ENCODE measurements around the gene OLFM4.

OLFM4 gene

DNA sequence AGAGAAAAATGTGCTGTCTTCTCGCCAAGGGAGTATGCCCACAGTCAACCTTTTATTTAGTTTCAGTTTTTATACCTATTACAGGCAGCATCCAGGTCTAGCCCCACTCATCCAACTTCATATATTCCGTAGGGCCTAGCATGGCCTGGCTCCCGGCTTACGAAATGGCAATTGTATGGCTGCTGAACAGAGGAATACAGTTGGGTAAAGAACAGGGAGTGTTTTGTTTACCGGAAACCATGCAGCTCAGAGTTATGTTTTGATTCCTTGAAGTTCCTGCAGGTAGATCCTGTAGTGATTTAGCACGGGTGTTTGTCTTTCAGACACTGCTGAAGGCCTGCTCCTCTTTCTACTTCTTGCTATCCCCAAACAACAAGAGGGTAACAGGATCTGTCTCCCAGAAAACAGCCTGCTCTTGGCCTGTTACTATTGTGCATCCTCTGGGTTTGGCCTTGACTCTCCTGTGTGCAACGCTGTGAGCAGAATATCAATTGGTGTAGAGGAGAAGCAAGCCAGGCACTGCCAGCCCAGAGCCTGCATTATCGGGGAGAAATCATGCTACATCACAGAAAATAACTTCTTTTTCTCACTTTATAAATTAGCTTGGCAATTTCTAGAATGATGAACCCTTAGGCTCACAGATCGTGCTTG, 32.4 kb downstream of the OLFM4 start:
- H3K27ac ChIP-seq: no peak overlapping the region
- H3K36me3 ChIP-seq (replicated peaks): no peaks in the 10 kb centered on the region
- no peaks in the 10 kb centered on the region for H3K27me3 ChIP-seq (replicated peaks)
- no peak for DNase-seq
- no peak overlapping the region for H3K4me3 ChIP-seq (ENCODE audit: low read depth, low read length)
- TF ChIP-seq, protein P1, sequence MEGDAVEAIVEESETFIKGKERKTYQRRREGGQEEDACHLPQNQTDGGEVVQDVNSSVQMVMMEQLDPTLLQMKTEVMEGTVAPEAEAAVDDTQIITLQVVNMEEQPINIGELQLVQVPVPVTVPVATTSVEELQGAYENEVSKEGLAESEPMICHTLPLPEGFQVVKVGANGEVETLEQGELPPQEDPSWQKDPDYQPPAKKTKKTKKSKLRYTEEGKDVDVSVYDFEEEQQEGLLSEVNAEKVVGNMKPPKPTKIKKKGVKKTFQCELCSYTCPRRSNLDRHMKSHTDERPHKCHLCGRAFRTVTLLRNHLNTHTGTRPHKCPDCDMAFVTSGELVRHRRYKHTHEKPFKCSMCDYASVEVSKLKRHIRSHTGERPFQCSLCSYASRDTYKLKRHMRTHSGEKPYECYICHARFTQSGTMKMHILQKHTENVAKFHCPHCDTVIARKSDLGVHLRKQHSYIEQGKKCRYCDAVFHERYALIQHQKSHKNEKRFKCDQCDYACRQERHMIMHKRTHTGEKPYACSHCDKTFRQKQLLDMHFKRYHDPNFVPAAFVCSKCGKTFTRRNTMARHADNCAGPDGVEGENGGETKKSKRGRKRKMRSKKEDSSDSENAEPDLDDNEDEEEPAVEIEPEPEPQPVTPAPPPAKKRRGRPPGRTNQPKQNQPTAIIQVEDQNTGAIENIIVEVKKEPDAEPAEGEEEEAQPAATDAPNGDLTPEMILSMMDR (IDR thresholded peaks at IDR 0.05; ENCODE audit: low read depth, low read length, missing control alignments): no peak
- in situ Hi-C loops (cut with HindIII; ENCODE audit: low pct_ligation_motif_present, low sequenced_read_pairs): no loop called here

DNA sequence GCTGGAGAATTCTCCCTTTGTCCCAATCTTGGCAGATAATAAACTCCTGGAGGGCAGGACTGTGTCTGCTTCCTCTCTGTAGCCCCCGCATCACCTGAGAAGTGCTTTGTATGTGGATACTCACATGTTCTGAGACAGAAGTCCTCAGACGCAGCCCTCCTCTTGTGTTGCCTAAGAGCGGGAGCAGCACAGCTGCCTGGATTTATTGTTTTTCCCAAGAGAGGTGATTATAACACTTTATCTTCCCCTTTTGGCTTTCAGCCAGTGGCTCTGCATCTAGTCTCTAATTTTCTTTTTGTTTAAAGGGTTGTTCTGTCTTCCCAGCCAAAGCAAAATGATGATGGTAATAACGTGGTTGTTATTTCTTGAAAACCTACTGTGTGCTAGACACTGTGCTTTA, 36.1 kb downstream of the OLFM4 start:
- H3K27ac ChIP-seq: no peak overlapping the region
- H3K27me3 ChIP-seq (replicated peaks): no peaks in the 10 kb centered on the region
- no peak overlapping the region for H3K4me3 ChIP-seq (ENCODE audit: low read depth, low read length)
- no peaks in the 10 kb centered on the region for H3K36me3 ChIP-seq (replicated peaks)
- DNase-seq: no peak
- TF ChIP-seq, protein P1 (IDR thresholded peaks at IDR 0.05; ENCODE audit: low read depth, low read length, missing control alignments): no peak
- in situ Hi-C loops (cut with HindIII; ENCODE audit: low pct_ligation_motif_present, low sequenced_read_pairs): no loop called here

DNA sequence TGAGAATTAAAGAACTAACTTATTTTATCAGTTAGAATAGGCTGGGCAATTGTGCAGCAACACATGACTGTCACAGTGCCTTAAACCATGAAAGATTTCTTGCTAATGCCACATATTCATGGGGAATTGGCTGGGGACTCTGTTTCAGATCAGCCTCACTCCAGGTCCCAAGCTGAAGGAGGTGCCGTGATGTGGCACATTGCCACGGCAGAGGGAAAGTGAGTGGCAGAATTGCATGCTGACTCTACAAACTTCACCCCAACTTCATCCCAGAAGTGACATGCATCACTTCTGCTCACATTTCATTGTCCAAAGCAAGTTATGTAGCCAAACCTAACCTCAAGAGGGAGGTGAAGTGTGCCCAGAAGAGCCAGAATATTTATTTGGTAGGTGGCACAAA, 37.8 kb downstream of the OLFM4 start:
- DNase-seq: no peak
- H3K4me3 ChIP-seq (ENCODE audit: low read depth, low read length): no peak overlapping the region
- no peaks in the 10 kb centered on the region for H3K27me3 ChIP-seq (replicated peaks)
- no peaks in the 10 kb centered on the region for H3K36me3 ChIP-seq (replicated peaks)
- no peak overlapping the region for H3K27ac ChIP-seq
- TF ChIP-seq, protein P1 (IDR thresholded peaks at IDR 0.05; ENCODE audit: low read depth, low read length, missing control alignments): no peak
- in situ Hi-C loops (cut with HindIII; ENCODE audit: low pct_ligation_motif_present, low sequenced_read_pairs): no loop called here

DNA sequence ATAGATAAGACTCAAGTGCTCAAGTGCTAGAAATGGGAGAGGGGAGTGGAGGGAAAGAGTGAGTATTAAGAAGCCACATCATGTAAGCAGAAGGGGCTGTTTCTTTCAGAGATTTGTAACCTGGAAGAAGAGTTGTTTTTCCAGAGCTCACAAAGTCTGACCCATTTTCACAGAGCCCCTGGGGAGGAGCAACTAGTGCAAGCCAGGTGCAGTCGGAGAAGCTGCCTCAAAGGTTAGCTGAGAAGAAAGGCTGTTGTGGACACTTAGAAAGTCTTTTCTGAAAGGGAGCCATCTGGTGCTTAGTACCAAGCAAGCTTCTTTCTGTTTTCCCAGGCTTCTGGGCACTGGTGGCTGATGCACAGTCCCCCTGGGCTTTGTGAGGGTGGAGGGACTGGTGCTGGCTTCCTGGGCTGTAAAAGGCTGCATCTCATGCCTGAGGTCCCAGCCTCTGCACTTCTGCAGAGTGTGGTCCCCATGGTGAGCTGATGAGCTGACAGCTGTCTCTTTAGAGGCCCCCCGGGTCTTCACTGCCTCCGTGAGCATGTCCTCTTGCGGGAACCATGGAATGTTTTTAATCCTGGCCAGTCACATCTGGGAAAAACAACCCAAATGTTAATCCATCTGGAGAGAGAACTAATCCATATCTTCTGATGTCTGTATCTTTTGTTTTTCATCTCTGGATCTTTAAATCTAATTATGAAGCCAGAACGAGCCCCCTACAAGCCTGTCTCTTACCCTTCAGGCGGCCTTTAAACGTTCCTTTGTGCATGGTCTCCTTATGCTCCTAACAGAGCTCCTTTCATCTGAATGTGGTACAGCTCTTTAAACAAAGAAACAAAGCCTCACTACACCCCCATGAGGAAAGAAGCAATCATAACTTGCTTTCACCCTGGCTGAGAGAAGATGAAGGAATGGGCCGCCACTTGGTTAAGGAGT, 40.2 kb downstream of the OLFM4 start:
- TF ChIP-seq, protein P1 (IDR thresholded peaks at IDR 0.05; ENCODE audit: low read depth, low read length, missing control alignments): no peak
- DNase-seq: no peak
- in situ Hi-C loops (cut with HindIII; ENCODE audit: low pct_ligation_motif_present, low sequenced_read_pairs): no loop called here
- H3K27me3 ChIP-seq (replicated peaks): no peaks in the 10 kb centered on the region
- no peak overlapping the region for H3K4me3 ChIP-seq (ENCODE audit: low read depth, low read length)
- H3K27ac ChIP-seq: no peak overlapping the region
- H3K36me3 ChIP-seq (replicated peaks): no peaks in the 10 kb centered on the region

DNA sequence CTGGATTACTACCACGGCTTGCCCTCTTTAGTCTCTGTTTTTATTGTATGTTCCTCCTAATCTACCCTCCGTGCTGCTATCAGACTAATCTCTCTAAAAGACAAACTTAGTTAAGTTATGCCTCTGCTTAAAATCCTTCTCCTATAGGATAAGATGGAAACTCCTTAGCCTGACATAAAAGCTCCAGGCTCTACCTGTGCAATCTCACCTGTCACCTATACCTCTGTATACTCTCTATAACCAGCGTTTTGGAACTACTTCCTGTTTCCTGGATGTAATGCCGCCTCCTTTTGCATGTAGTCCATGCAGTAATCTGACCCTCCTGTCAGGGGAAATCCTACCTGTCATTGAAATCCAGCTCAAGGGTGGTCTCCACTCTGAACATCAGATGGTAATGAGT, 41.2 kb downstream of the OLFM4 start:
- TF ChIP-seq, protein P1 (IDR thresholded peaks at IDR 0.05; ENCODE audit: low read depth, low read length, missing control alignments): no peak
- no peaks in the 10 kb centered on the region for H3K27me3 ChIP-seq (replicated peaks)
- H3K27ac ChIP-seq: no peak overlapping the region
- H3K4me3 ChIP-seq (ENCODE audit: low read depth, low read length): no peak overlapping the region
- no peak for DNase-seq
- H3K36me3 ChIP-seq (replicated peaks): no peaks in the 10 kb centered on the region
- in situ Hi-C loops (cut with HindIII; ENCODE audit: low pct_ligation_motif_present, low sequenced_read_pairs): no loop called here
